GM20000 (cell line): Measurements from ENCODE around the gene TRIM28.

Experiments used
- DNase-seq: peaks from one replicate; pipeline ENCODE4 v3.0.0; 2012; ENCODE audit warnings: low spot score
- CTCF ChIP-seq: IDR thresholded peaks from 2 replicates; pipeline ENCODE4 v1.5.1; 2012; ENCODE audit warnings: mild to moderate bottlenecking, control low read depth; ENCODE audit errors: extremely low read depth, missing control alignments

Gene TRIM28

GRCh38 chr19:58510084-58510862 lies 33.6 kb upstream of the TRIM28 start:
- DNase-seq, result no peak
- TF ChIP-seq CTCF, result no peak

GRCh38 chr19:58511353-58512208 lies 32.3 kb upstream of the TRIM28 start, which contains the start of gene SLC27A5:
TSS of gene SLC27A5 (minus strand) at chr19:58511992. CDS start at chr19:58511955, 37 bp downstream.
- TF ChIP-seq CTCF, result no peak

GRCh38 chr19:58513213-58513693 lies 30.6 kb upstream of the TRIM28 start:
- no peak for DNase-seq
- no peak for TF ChIP-seq CTCF

More at GRCh38 chr19:58511353-58512208, 32.3 kb upstream of the TRIM28 start, which contains the start of gene SLC27A5:
- no peak for DNase-seq

- TF ChIP-seq CTCF, result peak; percentile 93
Observed at GRCh38 chr19:58513694-58514563, 29.9 kb upstream of the TRIM28 start.

GRCh38 chr19:58514564-58515022 lies 29.3 kb upstream of the TRIM28 start:
- DNase-seq, result no peak
- TF ChIP-seq CTCF, result no peak

More at GRCh38 chr19:58513694-58514563, 29.9 kb upstream of the TRIM28 start:
- DNase-seq, result peak; percentile 97

GRCh38 chr19:58515259-58515658 lies 28.6 kb upstream of the TRIM28 start:
- no peak for DNase-seq
- no peak for TF ChIP-seq CTCF
